HFFc6 (cell line): ENCODE data around the gene ATXN7L1. TPM values are rescaled to one million over a fixed set of nuclear protein-coding genes. Genes with fewer than 3 reads are reported as not detected.
"Not testable (repeated sequence)": the region's sequence is repeated elsewhere in the genome, so short reads cannot be mapped to it uniquely, and the experiment has no call there.

Experiments used
- DNase-seq: peaks from one replicate; pipeline ENCODE4 v3.0.0-alpha.2; 2018
- H3K27ac Mint-ChIP-seq: 2 replicates; pipeline ENCODE4 v1.8.0; 2020; ENCODE audit warnings: mild to moderate bottlenecking, mixed read lengths
- H3K27me3 Mint-ChIP-seq: 2 replicates; pipeline ENCODE4 v1.8.0; 2021; ENCODE audit warnings: mild to moderate bottlenecking, moderate library complexity, mixed read lengths; ENCODE audit not compliant: insufficient read depth
- H3K36me3 Mint-ChIP-seq: 2 replicates; pipeline ENCODE4 v1.8.0; 2021; ENCODE audit warnings: low read depth, mixed read lengths
- H3K4me1 Mint-ChIP-seq: 2 replicates; pipeline ENCODE4 v1.8.0; 2020; ENCODE audit warnings: low read depth, mixed read lengths
- H3K4me3 Mint-ChIP-seq: 2 replicates; pipeline ENCODE4 v1.8.0; 2020; ENCODE audit warnings: mild to moderate bottlenecking, moderate library complexity, mixed read lengths
- H3K9me3 Mint-ChIP-seq: 2 replicates; pipeline ENCODE4 v1.8.0; 2020; ENCODE audit warnings: mild to moderate bottlenecking, mixed read lengths
- CTCF ChIP-seq: fragments of 200-600 bp; sonication (generic); IDR thresholded peaks from 2 replicates; pipeline ENCODE4 v1.5.0; 2021; ENCODE audit warnings: antibody characterized with exemption, mild to moderate bottlenecking
- total RNA-seq, 6 experiments: library from RNA; stranded (reverse); fragmentation: NEBNext Ultra II Directional; extraction: Animal tissue kit (Norgen Biotek cat#: 25700); gene quantifications; 2 replicates in 1 of 6; 3 replicates in 5 of 6; pipeline ENCODE4 v1.2.3, GENCODE V29; 2021

Gene ATXN7L1
- total RNA-seq, 6 experiments from 2014 or later, result 8.4 to 11.4 (median 9.8) TPM

GRCh38 chr7:105602325-105603305, 273.8 kb downstream of the ATXN7L1 start:
- H3K4me3 Mint-ChIP-seq, result no peak overlapping the region
- H3K36me3 Mint-ChIP-seq, result no peaks in the 10 kb centered on the region
- H3K4me1 Mint-ChIP-seq, result peaks cover 5% of the 10 kb centered on the region; the same call in 1 of the 2 replicates
- H3K9me3 Mint-ChIP-seq, result no peaks in the 10 kb centered on the region
- no peak for DNase-seq
- H3K27ac Mint-ChIP-seq, result no peak overlapping the region
- H3K27me3 Mint-ChIP-seq, result peaks cover 17% of the 10 kb centered on the region
- TF ChIP-seq CTCF, result no peak

- Mint-ChIP-seq H3K9me3 (no peaks in the 10 kb centered on the region), H3K27me3 (peaks cover 20% of the 10 kb centered on the region), H3K4me3 (no peak overlapping the region), H3K27ac (no peak overlapping the region), H3K4me1 (peaks cover 5% of the 10 kb centered on the region; the same call in 1 of the 2 replicates), H3K36me3 (no peaks in the 10 kb centered on the region)
- no peak for DNase-seq
- no peak for TF ChIP-seq CTCF
These were observed 275.5 kb downstream of the ATXN7L1 start for GRCh38 chr7:105600720-105601550.

- no peak overlapping the region for H3K4me3 Mint-ChIP-seq
- no peaks in the 10 kb centered on the region for H3K9me3 Mint-ChIP-seq
- no peak for DNase-seq
- TF ChIP-seq CTCF, result no peak
- H3K36me3 Mint-ChIP-seq, result no peaks in the 10 kb centered on the region
- no peak overlapping the region for H3K27ac Mint-ChIP-seq
- peaks cover 5% of the 10 kb centered on the region; the same call in 1 of the 2 replicates for H3K4me1 Mint-ChIP-seq
- H3K27me3 Mint-ChIP-seq, result peaks cover 20% of the 10 kb centered on the region
These were observed 276.8 kb downstream of the ATXN7L1 start for GRCh38 chr7:105599551-105599950.

- H3K4me3 Mint-ChIP-seq, H3K36me3 Mint-ChIP-seq, H3K4me1 Mint-ChIP-seq, H3K9me3 Mint-ChIP-seq, DNase-seq, H3K27ac Mint-ChIP-seq: not testable (repeated sequence)
- H3K27me3 Mint-ChIP-seq, result peaks cover 20% of the 10 kb centered on the region
These were observed 277.3 kb downstream of the ATXN7L1 start for GRCh38 chr7:105599080-105599479.

GRCh38 chr7:105596866-105597265, 279.5 kb downstream of the ATXN7L1 start:
- Mint-ChIP-seq H3K4me3 (no peak overlapping the region), H3K36me3 (no peaks in the 10 kb centered on the region), H3K4me1 (peaks cover 5% of the 10 kb centered on the region; the same call in 1 of the 2 replicates), H3K27me3 (peaks cover 16% of the 10 kb centered on the region), H3K27ac (no peak overlapping the region), H3K9me3 (no peaks in the 10 kb centered on the region)
- no peak for DNase-seq
- TF ChIP-seq CTCF, result no peak
